Calu3 (cell line): ENCODE measurements around the gene COL18A1. TPM values are rescaled to one million over a fixed set of nuclear protein-coding genes. Genes with fewer than 3 reads are reported as not detected.

ENCODE experiments used
- BruUV-seq: library from RNA; stranded (reverse); fragments of 400-500 nt; replicated peaks from 2 replicates; lab custom pipeline; 2021; lab: Mats Ljungman, UMichigan
- CTCF ChIA-PET: fragments of 300-600 bp; sonication (Branson Sonifier 250); formaldehyde crosslinking; loops from one replicate; lab custom pipeline; 2022; ENCODE audit warnings: antibody characterized with exemption; lab: Charles Lee
- DNase-seq: peaks from one replicate; pipeline ENCODE4 v3.0.0; 2022
- H3K27ac Mint-ChIP-seq: one replicate; pipeline ENCODE4 v1.8.0; 2022; ENCODE audit warnings: mixed read lengths; ENCODE audit not compliant: unreplicated experiment
- H3K27me3 Mint-ChIP-seq: one replicate; pipeline ENCODE4 v1.8.0; 2022; ENCODE audit warnings: mixed read lengths; ENCODE audit not compliant: unreplicated experiment
- H3K36me3 Mint-ChIP-seq: one replicate; pipeline ENCODE4 v1.8.0; 2022; ENCODE audit warnings: mild to moderate bottlenecking, moderate library complexity, mixed read lengths; ENCODE audit not compliant: insufficient read depth, unreplicated experiment
- H3K4me1 Mint-ChIP-seq: one replicate; pipeline ENCODE4 v1.8.0; 2022; ENCODE audit warnings: mild to moderate bottlenecking, low read depth, mixed read lengths; ENCODE audit not compliant: unreplicated experiment
- H3K4me3 Mint-ChIP-seq: one replicate; pipeline ENCODE4 v1.8.0; 2022; ENCODE audit warnings: mild to moderate bottlenecking, low read depth, moderate library complexity, mixed read lengths; ENCODE audit not compliant: unreplicated experiment
- H3K9me3 Mint-ChIP-seq: one replicate; pipeline ENCODE4 v1.8.0; 2022; ENCODE audit warnings: low read depth, mixed read lengths; ENCODE audit not compliant: unreplicated experiment
- CTCF ChIP-seq: fragments of 200-600 bp; IDR thresholded peaks from one replicate; pipeline ENCODE4 v1.8.0; 2022; ENCODE audit warnings: antibody characterized with exemption; ENCODE audit not compliant: unreplicated experiment
- intact Hi-C: fragments of 100-400 bp; cut with micrococcal nuclease; formaldehyde crosslinking; loops from one replicate; pipeline ENCODE4 v1.10.0; 2022; ENCODE audit not compliant: unreplicated experiment
- total RNA-seq: library from RNA; stranded (reverse); gene quantifications from 2 replicates; pipeline ENCODE4 v1.2.3, GENCODE V29; 2022

Gene COL18A1
- total RNA-seq, 1 experiment from 2014 or later = 82.9 TPM

GRCh38 chr21:45415943-45416611 is 11.1 kb downstream of the COL18A1 start:
- intact Hi-C loops = no loop called here
- DNase-seq = no peak
- Mint-ChIP-seq H3K27ac (no peak overlapping the region), H3K9me3 (no peaks in the 10 kb centered on the region), H3K27me3 (no peaks in the 10 kb centered on the region), H3K4me3 (no peak overlapping the region), H3K36me3 (no peaks in the 10 kb centered on the region), H3K4me1 (peaks cover 2% of the 10 kb centered on the region)
- BruUV-seq = no TSS peak
- CTCF ChIA-PET = no interaction called here
- no peak for TF ChIP-seq CTCF

- Mint-ChIP-seq H3K4me1 (peaks cover 8% of the 10 kb centered on the region), H3K36me3 (no peaks in the 10 kb centered on the region), H3K9me3 (no peaks in the 10 kb centered on the region), H3K27me3 (no peaks in the 10 kb centered on the region), H3K27ac (no peak overlapping the region), H3K4me3 (no peak overlapping the region)
- no peak for TF ChIP-seq CTCF
- CTCF ChIA-PET = interaction anchor here (0.7 kb wide), 1 partner anchor 87 kb away, joined by 3 read pairs; no protein-coding TSS in a partner anchor
- no TSS peak for BruUV-seq
- intact Hi-C loops = no loop called here
- no peak for DNase-seq
Observed at GRCh38 chr21:45416620-45417019, 11.7 kb downstream of the COL18A1 start.

- no peak overlapping the region for H3K4me3 Mint-ChIP-seq
- H3K4me1 Mint-ChIP-seq = peaks cover 15% of the 10 kb centered on the region
- intact Hi-C loops = no loop called here
- no peak overlapping the region for H3K27ac Mint-ChIP-seq
- H3K9me3 Mint-ChIP-seq = no peaks in the 10 kb centered on the region
- CTCF ChIA-PET = interaction anchor here (0.7 kb wide), 2 partner anchors 31 to 88 kb away, joined by 3 read pairs; no protein-coding TSS in a partner anchor
- TF ChIP-seq CTCF = no peak
- DNase-seq = no peak
- H3K36me3 Mint-ChIP-seq = peaks cover 6% of the 10 kb centered on the region
- BruUV-seq = no TSS peak
- H3K27me3 Mint-ChIP-seq = no peaks in the 10 kb centered on the region
Observed at GRCh38 chr21:45417256-45417950, 12.4 kb downstream of the COL18A1 start.

GRCh38 chr21:45417951-45418300 is 13.0 kb downstream of the COL18A1 start:
- Mint-ChIP-seq H3K4me3 (no peak overlapping the region), H3K9me3 (no peaks in the 10 kb centered on the region), H3K27ac (no peak overlapping the region), H3K4me1 (peaks cover 15% of the 10 kb centered on the region), H3K36me3 (peaks cover 6% of the 10 kb centered on the region), H3K27me3 (no peaks in the 10 kb centered on the region)
- BruUV-seq = no TSS peak
- no peak for TF ChIP-seq CTCF
- CTCF ChIA-PET = no interaction called here
- intact Hi-C loops = no loop called here
- no peak for DNase-seq
